Measurements from ENCODE around the gene MS4A10.

Gene MS4A10

DNA sequence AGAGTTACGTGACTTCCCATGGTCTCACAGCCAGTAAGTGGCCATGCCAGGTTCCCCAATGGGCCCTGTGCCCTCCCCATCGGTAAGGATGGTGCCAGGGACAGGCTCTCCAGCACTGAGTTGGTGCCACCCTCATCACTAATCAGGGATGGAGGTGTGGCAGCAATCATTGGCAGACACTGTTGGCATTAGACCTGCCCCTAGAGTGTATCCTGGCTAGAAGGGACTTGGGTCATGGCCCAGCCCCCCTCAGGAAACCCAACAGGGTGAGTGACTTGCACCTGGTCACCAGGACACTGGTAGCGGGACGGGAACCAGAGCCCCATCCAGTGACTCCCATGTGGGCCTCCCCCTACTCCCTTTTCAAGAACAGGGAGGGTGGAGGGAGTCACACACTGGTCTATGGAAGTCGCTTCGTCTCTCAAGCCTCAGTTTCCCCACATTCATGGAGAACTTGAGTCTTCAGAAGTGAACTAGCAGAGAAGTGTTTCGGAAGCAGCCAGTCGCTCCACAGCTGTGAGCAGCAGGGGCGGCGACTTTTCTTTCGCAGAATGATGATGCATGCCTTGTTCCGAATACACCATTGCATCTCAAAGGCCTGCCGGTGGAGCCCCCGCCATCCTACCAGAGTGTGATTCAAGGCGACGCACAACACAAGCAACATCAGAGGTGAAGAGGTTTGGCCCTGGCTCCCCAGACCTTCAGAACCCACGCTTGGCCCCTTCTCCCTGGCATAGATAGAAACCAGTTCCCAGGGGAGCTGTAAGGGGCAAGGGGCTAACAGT is 12.9 kb downstream of the MS4A10 start:
- Histone ChIP-seq H3K9me3 (ENCODE audit: low read depth, low read length) (no peaks in the 10 kb centered on the region), H3K27ac (no peak overlapping the region)
- TF ChIP-seq POLR2AphosphoS5 (IDR thresholded peaks at IDR 0.05; ENCODE audit: borderline replicate concordance, low read depth, low read length) (no peak), FOXP2 (optimal IDR thresholded peaks at IDR 0.05; ENCODE audit: control extremely low read depth, extremely low read length, insufficient read depth) (no peak), EZH2 (IDR thresholded peaks at IDR 0.05) (no peak)

GRCh38 chr11:60798631-60799030 is 13.5 kb downstream of the MS4A10 start:
- no peaks in the 10 kb centered on the region for H3K36me3 ChIP-seq (ENCODE audit: insufficient read depth, low read length)
- H3K27ac ChIP-seq, result no peak overlapping the region
- H3K9ac ChIP-seq (ENCODE audit: insufficient read length), result no peak overlapping the region
- no peak for TF ChIP-seq EZH2 (IDR thresholded peaks at IDR 0.05)
- TF ChIP-seq FOXP2 (optimal IDR thresholded peaks at IDR 0.05; ENCODE audit: control extremely low read depth, extremely low read length, insufficient read depth), result no peak
- TF ChIP-seq POLR2AphosphoS5 (IDR thresholded peaks at IDR 0.05; ENCODE audit: borderline replicate concordance, low read depth, low read length), result no peak
- H3K9me3 ChIP-seq (ENCODE audit: low read depth, low read length), result no peaks in the 10 kb centered on the region
- H3K4me3 ChIP-seq, result no peak overlapping the region
- DNase-seq (ENCODE audit: low read depth, low spot score), result no peak

More for the DNA sequence above, 12.9 kb downstream of the MS4A10 start:
- DNase-seq (ENCODE audit: low read depth, low spot score), result no peak
- no peaks in the 10 kb centered on the region for H3K36me3 ChIP-seq (ENCODE audit: insufficient read depth, low read length)
- H3K4me3 ChIP-seq, result no peak overlapping the region
- H3K9ac ChIP-seq (ENCODE audit: insufficient read length), result no peak overlapping the region

GRCh38 chr11:60801194-60801593 is 16.1 kb downstream of the MS4A10 start:
- TF ChIP-seq EZH2 (IDR thresholded peaks at IDR 0.05) (no peak), FOXP2 (optimal IDR thresholded peaks at IDR 0.05; ENCODE audit: control extremely low read depth, extremely low read length, insufficient read depth) (no peak), POLR2AphosphoS5 (IDR thresholded peaks at IDR 0.05; ENCODE audit: borderline replicate concordance, low read depth, low read length) (no peak)
- Histone ChIP-seq H3K27ac (no peak overlapping the region), H3K9me3 (ENCODE audit: low read depth, low read length) (no peaks in the 10 kb centered on the region), H3K9ac (ENCODE audit: insufficient read length) (no peak overlapping the region), H3K36me3 (ENCODE audit: insufficient read depth, low read length) (no peaks in the 10 kb centered on the region), H3K4me3 (no peak overlapping the region)
- no peak for DNase-seq (ENCODE audit: low read depth, low spot score)

- Histone ChIP-seq H3K9ac (ENCODE audit: insufficient read length) (no peak overlapping the region), H3K27ac (no peak overlapping the region), H3K36me3 (ENCODE audit: insufficient read depth, low read length) (no peaks in the 10 kb centered on the region), H3K9me3 (ENCODE audit: low read depth, low read length) (no peaks in the 10 kb centered on the region), H3K4me3 (no peak overlapping the region)
- no peak for DNase-seq (ENCODE audit: low read depth, low spot score)
- TF ChIP-seq FOXP2 (optimal IDR thresholded peaks at IDR 0.05; ENCODE audit: control extremely low read depth, extremely low read length, insufficient read depth) (no peak), EZH2 (IDR thresholded peaks at IDR 0.05) (no peak), POLR2AphosphoS5 (IDR thresholded peaks at IDR 0.05; ENCODE audit: borderline replicate concordance, low read depth, low read length) (no peak)
Observed at GRCh38 chr11:60803273-60803936, 18.3 kb downstream of the MS4A10 start.

DNA sequence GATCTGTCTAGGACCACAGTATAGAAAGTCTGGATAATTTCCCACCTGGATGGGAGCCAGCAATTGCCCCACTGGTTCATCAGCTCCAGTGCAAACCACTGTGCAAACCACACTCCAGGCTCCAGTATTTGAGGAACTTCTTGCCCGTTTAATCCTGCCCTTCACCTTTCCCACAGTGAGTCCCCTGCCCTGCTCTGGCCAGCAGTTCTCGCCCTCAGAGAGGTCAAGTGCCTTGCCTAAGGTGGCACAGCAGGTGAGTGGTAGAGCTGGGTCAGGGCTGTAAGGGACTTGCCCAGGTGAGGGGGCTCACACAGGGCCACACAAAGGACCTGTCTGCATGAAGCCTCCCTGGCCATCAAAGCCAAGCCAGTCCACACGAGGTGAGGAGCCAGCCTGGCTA is 24.1 kb downstream of the MS4A10 start:
- Histone ChIP-seq H3K9me3 (ENCODE audit: low read depth, low read length) (no peaks in the 10 kb centered on the region), H3K27ac (no peak overlapping the region), H3K9ac (ENCODE audit: insufficient read length) (no peak overlapping the region), H3K4me3 (no peak overlapping the region), H3K36me3 (ENCODE audit: insufficient read depth, low read length) (no peaks in the 10 kb centered on the region)
- TF ChIP-seq EZH2 (IDR thresholded peaks at IDR 0.05) (no peak), POLR2AphosphoS5 (IDR thresholded peaks at IDR 0.05; ENCODE audit: borderline replicate concordance, low read depth, low read length) (no peak), FOXP2 (optimal IDR thresholded peaks at IDR 0.05; ENCODE audit: control extremely low read depth, extremely low read length, insufficient read depth) (no peak)
- DNase-seq (ENCODE audit: low read depth, low spot score), result no peak

- Histone ChIP-seq H3K27ac (no peak overlapping the region), H3K4me3 (no peak overlapping the region)
Observed at GRCh38 chr11:60809691-60810090, 24.6 kb downstream of the MS4A10 start.

DNA sequence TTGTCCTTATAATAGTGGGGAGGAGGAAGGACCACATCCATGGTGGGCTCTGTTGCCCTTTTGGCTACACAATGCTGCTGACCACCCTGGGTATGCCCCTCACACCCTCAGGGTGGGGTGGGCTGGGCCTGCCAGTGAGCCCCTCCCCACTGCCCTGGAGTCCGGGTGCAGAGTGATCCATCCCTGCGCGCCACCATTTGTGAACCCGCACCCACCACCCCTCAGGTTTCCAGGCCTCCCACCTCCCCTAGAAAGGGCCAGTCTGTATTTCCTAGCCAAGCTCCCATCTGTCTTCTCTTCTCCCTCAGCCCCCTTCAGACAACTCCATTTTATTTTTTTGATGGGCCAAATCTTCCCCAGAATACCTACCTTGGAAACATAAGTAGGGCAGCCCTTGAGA is 25.0 kb downstream of the MS4A10 start:
- H3K4me3 ChIP-seq, result no peak overlapping the region
- H3K27ac ChIP-seq, result no peak overlapping the region
- TF ChIP-seq POLR2AphosphoS5 (IDR thresholded peaks at IDR 0.05; ENCODE audit: borderline replicate concordance, low read depth, low read length), result no peak
- no peak for TF ChIP-seq FOXP2 (optimal IDR thresholded peaks at IDR 0.05; ENCODE audit: control extremely low read depth, extremely low read length, insufficient read depth)
- TF ChIP-seq EZH2 (IDR thresholded peaks at IDR 0.05), result no peak
- no peaks in the 10 kb centered on the region for H3K36me3 ChIP-seq (ENCODE audit: insufficient read depth, low read length)
- no peaks in the 10 kb centered on the region for H3K9me3 ChIP-seq (ENCODE audit: low read depth, low read length)
- no peak overlapping the region for H3K9ac ChIP-seq (ENCODE audit: insufficient read length)
- no peak for DNase-seq (ENCODE audit: low read depth, low spot score)

More at GRCh38 chr11:60809691-60810090, 24.6 kb downstream of the MS4A10 start:
- no peaks in the 10 kb centered on the region for H3K36me3 ChIP-seq (ENCODE audit: insufficient read depth, low read length)
- no peak for DNase-seq (ENCODE audit: low read depth, low spot score)
- TF ChIP-seq POLR2AphosphoS5 (IDR thresholded peaks at IDR 0.05; ENCODE audit: borderline replicate concordance, low read depth, low read length), result no peak
- TF ChIP-seq EZH2 (IDR thresholded peaks at IDR 0.05), result no peak
- no peak for TF ChIP-seq FOXP2 (optimal IDR thresholded peaks at IDR 0.05; ENCODE audit: control extremely low read depth, extremely low read length, insufficient read depth)
- H3K9me3 ChIP-seq (ENCODE audit: low read depth, low read length), result no peaks in the 10 kb centered on the region
- no peak overlapping the region for H3K9ac ChIP-seq (ENCODE audit: insufficient read length)

DNA sequence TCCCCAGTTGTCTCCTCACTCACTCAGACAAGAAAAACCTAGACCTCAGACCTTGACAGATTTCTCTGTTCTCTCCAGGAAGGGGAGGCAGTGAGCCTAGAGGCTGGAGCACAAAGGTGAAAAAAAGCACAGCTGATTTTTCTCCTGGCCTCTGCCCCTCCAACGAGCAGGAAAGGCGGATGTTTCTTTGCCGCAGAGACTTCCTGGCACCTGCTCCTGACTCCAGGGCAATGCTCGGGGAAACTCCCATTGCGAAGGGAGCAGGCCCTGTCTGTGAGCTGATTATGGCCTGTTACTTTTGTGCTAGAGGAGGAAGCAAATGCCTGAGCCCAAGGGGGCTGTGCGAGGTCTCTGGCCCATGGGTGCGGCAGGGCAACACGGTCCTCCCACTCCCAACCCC is 25.4 kb downstream of the MS4A10 start:
- no peak for TF ChIP-seq EZH2 (IDR thresholded peaks at IDR 0.05)
- no peak for TF ChIP-seq POLR2AphosphoS5 (IDR thresholded peaks at IDR 0.05; ENCODE audit: borderline replicate concordance, low read depth, low read length)
- TF ChIP-seq FOXP2 (optimal IDR thresholded peaks at IDR 0.05; ENCODE audit: control extremely low read depth, extremely low read length, insufficient read depth), result no peak
- Histone ChIP-seq H3K9ac (ENCODE audit: insufficient read length) (no peak overlapping the region), H3K9me3 (ENCODE audit: low read depth, low read length) (no peaks in the 10 kb centered on the region), H3K27ac (no peak overlapping the region), H3K36me3 (ENCODE audit: insufficient read depth, low read length) (no peaks in the 10 kb centered on the region), H3K4me3 (no peak overlapping the region)
- no peak for DNase-seq (ENCODE audit: low read depth, low spot score)
